Tibial artery (tissue), 4 donors: Measurements from ENCODE around the gene GRIK4.

Experiments
- DNase-seq, 2 donors: peaks; one replicate each; pipeline ENCODE4 v3.0.0-alpha.2; 2019
- H3K27ac ChIP-seq, 2 donors: fragments of 200-600 bp; sonication (generic) in 1 of 2; 1 replicate in 1 of 2; 2 replicates in 1 of 2; pipeline ENCODE4 v1.5.1; 2018 to 2019; ENCODE audit warnings: mild to moderate bottlenecking in 1 of 2
- H3K27me3 ChIP-seq, 2 donors: fragments of 200-600 bp; sonication (generic) in 1 of 2; one replicate each; pipeline versions ENCODE4 v1.5.1 to v1.6.0; 2016 to 2019
- H3K36me3 ChIP-seq, 3 donors: fragments of 200-600 bp; sonication (generic) in 2 of 3; one replicate each; pipeline ENCODE4 v1.5.1; 2016 to 2019; ENCODE audit warnings: mild to moderate bottlenecking in 2 of 3
- H3K4me1 ChIP-seq, 4 donors: fragments of 200-600 bp; sonication (generic) in 2 of 4; 1 replicate in 3 of 4; 2 replicates in 1 of 4; pipeline ENCODE4 v1.5.1; 2016 to 2019
- H3K4me3 ChIP-seq, 2 donors: fragments of 200-600 bp; sonication (generic) in 1 of 2; 1 replicate in 1 of 2; 2 replicates in 1 of 2; pipeline ENCODE4 v1.5.1; 2018 to 2019; ENCODE audit warnings: mild to moderate bottlenecking in 2 of 2
- H3K9me3 ChIP-seq, 3 donors: fragments of 200-600 bp; sonication (generic) in 1 of 3; one replicate each; pipeline ENCODE4 v1.5.1; 2016 to 2019
- CTCF ChIP-seq, 2 experiments: fragments of 200-600 bp in 1 of 2; fragments of 450-650 bp in 1 of 2; IDR thresholded peaks; one replicate each; pipeline ENCODE4 v1.5.1; 2017 to 2019; ENCODE audit warnings: antibody characterized with exemption in 2 of 2, mild to moderate bottlenecking in 1 of 2, moderate library complexity in 1 of 2
- intact Hi-C: fragments of 100-400 bp; cut with DNase I; formaldehyde crosslinking; loops from one replicate; pipeline ENCODE4 v1.15.0; 2023; ENCODE audit warnings: low total_unique reads

Gene GRIK4

GRCh38 chr11:120587299-120587698 is 75.8 kb downstream of the GRIK4 start:
- intact Hi-C loops: no loop called here
- Histone ChIP-seq H3K27ac (no peak overlapping the region), H3K36me3 (no peaks in the 10 kb centered on the region), H3K4me3 (no peak overlapping the region), H3K4me1 (no peaks in the 10 kb centered on the region), H3K27me3 (peaks cover 0 to 44% of the 10 kb centered on the region in 2 donors), H3K9me3 (peaks cover 0 to 12% (median 0%) of the 10 kb centered on the region in 3 donors)
- no peak for DNase-seq
- TF ChIP-seq CTCF (IDR thresholded peaks at IDR 0.05): no peak

DNA sequence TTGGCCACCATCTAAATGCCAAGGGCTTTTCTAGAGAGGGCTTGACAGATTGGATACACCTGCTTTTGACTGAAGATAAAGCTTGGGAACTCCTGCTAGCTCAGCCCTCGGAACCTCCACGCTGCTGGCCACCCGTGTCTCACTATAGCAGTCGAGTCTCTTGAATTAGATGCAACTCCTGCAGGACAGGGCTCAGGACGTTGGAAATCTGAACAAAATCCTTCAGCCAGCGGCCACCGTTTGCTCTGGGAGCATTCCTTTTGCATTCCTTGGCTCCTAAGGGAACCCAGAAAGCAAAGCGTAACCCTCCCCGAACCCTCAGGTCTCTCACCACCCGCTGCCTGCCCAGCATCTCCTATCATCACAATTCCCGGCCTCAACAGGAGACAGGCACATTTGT is 77.8 kb downstream of the GRIK4 start:
- Histone ChIP-seq H3K36me3 (no peaks in the 10 kb centered on the region), H3K9me3 (no peaks in the 10 kb centered on the region), H3K27me3 (peaks cover 0 to 49% of the 10 kb centered on the region in 2 donors), H3K4me3 (no peak overlapping the region), H3K27ac (no peak overlapping the region), H3K4me1 (no peaks in the 10 kb centered on the region)
- intact Hi-C loops: no loop called here
- no peak for DNase-seq
- TF ChIP-seq CTCF (IDR thresholded peaks at IDR 0.05): no peak

DNA sequence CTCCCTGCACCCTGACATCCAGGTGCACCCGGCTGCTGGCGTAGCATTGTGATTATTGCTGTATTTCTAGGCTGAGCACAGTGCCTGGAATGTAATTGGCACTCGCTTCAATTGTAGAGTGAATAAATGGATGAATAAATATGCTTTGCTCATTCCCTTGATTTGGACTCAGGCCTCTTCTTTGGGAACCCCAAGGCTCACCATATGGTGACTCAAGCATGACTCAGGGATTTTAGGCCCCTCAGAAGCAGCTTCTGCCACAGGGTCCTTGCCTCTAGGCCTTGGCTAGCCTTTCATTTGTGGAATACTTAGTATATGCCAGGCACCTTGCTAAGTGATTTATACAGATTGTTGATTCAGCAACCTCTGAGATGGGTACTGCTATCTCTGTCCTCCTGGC is 78.9 kb downstream of the GRIK4 start:
- no peak for TF ChIP-seq CTCF (IDR thresholded peaks at IDR 0.05)
- peaks cover 0 to 49% of the 10 kb centered on the region in 2 donors for H3K27me3 ChIP-seq
- DNase-seq: no peak

GRCh38 chr11:120594746-120595145 is 83.2 kb downstream of the GRIK4 start:
- intact Hi-C loops: no loop called here
- DNase-seq: no peak
- no peak for TF ChIP-seq CTCF (IDR thresholded peaks at IDR 0.05)
- Histone ChIP-seq H3K27ac (no peak overlapping the region), H3K36me3 (no peaks in the 10 kb centered on the region), H3K9me3 (no peaks in the 10 kb centered on the region), H3K27me3 (peaks cover 0 to 28% of the 10 kb centered on the region in 2 donors), H3K4me3 (no peak overlapping the region), H3K4me1 (no peaks in the 10 kb centered on the region)

More for the DNA sequence above, 78.9 kb downstream of the GRIK4 start:
- H3K4me3 ChIP-seq: no peak overlapping the region
- H3K27ac ChIP-seq: no peak overlapping the region
- no peaks in the 10 kb centered on the region for H3K36me3 ChIP-seq
- H3K9me3 ChIP-seq: no peaks in the 10 kb centered on the region
- intact Hi-C loops: no loop called here
- no peaks in the 10 kb centered on the region for H3K4me1 ChIP-seq

DNA sequence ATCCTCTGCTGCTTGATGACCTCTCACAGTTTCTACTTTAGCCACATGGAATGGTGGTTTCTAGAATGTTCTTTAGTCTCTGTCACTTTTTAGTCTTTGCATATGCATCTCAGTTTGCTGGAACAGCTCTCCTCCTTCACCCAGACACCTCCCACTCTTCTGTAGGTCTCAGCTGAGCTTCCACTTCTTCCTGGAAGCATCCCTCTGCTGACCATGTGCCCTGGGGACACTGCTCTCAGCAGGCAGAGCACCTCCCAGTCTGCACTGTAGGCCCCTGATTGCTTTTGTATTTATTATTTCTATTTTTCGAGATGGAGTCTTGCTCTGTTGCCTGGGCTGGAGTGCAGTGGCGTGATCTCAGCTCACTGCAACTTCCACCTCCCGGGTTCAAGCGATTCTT is 84.0 kb downstream of the GRIK4 start:
- no peaks in the 10 kb centered on the region for H3K9me3 ChIP-seq
- no peaks in the 10 kb centered on the region for H3K4me1 ChIP-seq
- H3K27ac ChIP-seq: no peak overlapping the region
- intact Hi-C loops: no loop called here
- H3K4me3 ChIP-seq: no peak overlapping the region
- no peaks in the 10 kb centered on the region for H3K36me3 ChIP-seq
- H3K27me3 ChIP-seq: peaks cover 0 to 25% of the 10 kb centered on the region in 2 donors
- DNase-seq: no peak
- TF ChIP-seq CTCF (IDR thresholded peaks at IDR 0.05): no peak
